ENCODE results near the gene GREB1.

The GREB1 gene

GRCh38 chr2:11513319-11513718 lies 20.5 kb upstream of the GREB1 start:
- DNase-seq = no peak

DNA sequence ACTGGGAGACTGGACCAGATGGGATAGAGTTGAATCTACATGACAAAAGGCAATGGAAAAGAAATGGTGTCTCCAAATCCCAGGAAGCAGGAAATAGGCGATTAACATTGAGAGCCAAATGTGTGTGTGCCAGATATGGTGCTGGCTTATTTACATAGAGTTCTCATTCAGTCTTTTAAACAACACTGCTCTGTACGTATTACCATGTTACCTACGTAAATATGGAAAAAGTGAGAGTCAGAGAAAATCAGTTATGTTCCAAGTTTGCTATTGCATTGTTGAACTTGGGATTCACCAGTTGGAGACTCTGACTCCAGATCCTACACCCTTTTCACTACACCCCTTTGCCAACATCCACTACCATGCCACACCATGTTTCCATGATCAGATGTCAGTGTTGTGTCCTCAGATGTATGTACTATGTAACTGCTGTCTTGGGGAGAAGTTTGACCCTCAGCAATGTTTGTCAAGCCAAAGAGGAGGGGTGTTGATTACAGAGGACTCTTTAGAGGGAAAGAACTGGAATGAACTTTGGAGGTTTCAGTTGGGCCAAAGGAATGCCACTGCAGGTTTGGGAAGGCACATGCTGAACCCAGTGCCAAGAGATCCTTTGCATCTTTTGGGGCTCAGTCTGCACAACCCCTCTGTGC lies 19.6 kb upstream of the GREB1 start:
- DNase-seq = no peak

DNA sequence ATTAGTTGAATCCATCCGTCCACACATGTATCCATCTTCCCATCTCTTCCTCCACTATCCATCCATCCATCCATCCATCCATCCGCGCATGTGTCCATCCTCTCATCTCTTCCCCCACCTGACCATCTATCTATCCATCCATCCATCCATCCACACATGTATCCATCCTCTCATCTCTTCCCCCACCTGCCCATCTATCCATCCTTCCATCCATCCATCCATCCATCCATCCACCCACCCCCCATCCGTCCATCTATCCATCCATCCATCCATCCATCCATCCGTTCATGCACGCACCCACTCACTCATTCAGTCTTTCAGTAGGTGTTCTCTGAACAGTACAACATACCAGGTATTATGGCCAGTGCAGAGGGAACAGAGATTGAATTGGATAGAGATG lies 18.9 kb upstream of the GREB1 start:
- DNase-seq = no peak

GRCh38 chr2:11515490-11515981 lies 18.3 kb upstream of the GREB1 start:
- no peak for DNase-seq

- no peak for DNase-seq
These were observed 16.7 kb upstream of the GREB1 start for GRCh38 chr2:11516984-11517648.

DNA sequence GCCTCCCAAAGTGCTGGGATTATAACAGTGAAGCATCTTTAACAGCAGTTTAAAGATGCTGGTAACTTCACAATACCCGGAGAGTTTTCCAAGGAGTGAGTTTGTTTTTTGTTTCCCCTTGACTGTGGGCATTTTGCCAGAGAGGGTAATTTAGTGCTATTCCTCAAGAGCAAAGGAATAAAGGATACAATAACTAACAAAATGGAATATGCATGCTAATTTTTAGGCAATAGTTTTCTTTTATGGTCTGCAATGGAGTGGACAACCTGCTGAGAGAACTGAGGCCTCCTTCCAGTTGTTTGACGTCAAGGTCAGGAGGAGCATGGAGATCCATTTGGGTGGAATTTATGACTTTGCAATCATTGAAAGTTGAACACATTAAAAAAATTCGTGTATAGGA lies 15.9 kb upstream of the GREB1 start:
- DNase-seq = no peak

DNA sequence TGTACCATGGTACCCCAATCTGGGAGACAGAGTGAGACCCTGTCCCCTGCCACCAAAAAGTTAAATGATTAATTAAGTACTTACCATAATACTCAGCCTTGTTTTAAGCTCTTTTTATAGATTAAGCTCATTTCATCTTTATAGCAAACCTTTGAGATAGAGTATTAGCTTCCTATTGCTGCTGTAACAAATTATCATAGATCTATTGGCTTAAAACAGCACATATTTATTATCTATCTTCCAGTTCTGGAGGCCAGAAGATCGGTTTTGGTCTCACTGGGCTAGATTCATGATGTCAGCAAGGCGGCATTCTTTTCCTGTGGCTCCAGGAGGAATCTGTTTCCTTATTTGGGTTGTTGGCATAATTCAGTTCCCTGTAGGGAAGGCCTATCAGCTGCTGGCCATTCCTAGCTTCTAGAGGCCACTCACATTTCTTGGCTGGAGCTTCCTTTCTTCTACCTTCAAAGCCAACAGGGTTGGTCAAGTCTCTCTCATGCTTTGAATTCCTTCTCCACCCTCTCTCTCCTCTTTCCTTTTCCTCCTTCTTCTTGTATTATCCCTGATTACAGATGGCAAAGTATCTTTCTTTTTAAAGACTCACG lies 13.7 kb upstream of the GREB1 start:
- no peak for DNase-seq

GRCh38 chr2:11521775-11522174 lies 12.1 kb upstream of the GREB1 start:
- DNase-seq = no peak

DNA sequence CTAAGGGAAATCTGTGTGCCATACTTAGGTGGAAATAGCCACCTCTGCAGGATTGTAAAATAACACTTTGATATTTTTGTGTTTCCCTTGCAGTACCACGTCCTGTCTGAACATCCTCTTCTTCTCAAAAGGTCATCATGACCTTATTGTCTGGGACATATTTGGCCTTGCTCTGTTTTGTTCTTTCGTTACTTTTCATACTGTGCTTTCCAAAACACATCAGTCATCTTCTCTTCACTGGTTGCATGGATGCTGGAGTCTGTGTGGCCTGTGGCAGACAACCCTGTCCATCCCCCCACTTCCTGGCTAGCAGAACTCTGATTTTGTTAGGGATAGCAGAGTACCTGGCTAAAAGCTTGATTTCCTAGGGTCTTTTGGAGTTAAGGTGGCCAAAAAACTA lies 9.4 kb upstream of the GREB1 start:
- no peak for DNase-seq

DNA sequence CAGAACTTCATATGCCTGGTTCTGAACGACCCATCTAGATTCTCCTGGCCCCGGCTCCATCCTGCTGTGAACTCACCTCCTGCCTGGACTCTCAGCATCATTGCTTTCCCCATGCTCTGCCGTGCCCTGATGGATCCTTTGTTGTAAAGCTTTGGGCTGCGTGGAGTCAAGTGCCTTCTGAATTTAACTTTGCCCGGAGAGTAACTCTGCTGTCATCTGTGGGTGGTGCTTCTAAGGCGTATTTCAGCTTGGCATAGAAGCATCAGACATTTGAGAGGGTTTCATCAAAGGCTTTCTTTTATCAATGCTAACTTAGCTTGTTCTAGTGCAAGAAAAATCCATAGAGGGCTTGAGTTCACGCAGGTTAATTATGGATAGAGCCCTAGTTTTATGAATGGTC lies 8.1 kb upstream of the GREB1 start:
- no peak for DNase-seq

DNA sequence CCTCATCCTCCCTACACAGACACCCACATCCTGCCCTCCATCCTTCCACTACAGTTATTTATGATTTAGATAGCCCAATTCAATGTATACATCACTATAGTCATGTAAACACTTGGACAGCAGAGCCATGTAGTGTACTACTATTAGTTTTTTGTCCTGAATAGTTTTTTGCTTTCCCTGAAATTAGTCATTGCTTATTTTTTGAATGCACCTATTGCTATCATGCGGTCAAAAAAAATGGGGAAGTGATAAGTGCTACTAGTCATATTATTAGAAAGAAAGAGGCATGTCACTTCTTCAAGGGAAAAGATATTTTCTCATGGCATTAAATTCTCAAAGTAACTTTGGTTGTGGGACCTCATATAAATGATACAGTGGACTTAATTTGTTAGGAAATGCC lies 6.8 kb upstream of the GREB1 start:
- no peak for DNase-seq

DNA sequence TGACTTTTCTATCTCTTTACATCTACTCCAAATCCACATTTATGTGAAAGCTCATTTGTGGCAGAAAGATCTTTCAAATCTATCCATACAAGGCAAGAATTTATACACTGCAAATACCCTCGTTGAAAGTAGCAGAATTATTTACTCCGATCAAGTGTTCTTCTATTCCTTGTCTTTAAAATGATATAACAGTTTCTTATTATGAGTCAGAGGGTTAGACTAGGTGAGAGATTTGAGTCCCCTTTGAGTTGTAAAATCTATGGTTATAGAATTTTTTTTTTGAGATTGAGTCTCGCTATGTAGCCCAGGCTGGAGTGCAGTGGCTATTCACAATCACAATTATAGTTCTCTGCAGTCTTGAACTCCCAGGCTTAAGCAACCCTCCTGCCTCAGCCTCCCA lies 5.6 kb upstream of the GREB1 start:
- no peak for DNase-seq

DNA sequence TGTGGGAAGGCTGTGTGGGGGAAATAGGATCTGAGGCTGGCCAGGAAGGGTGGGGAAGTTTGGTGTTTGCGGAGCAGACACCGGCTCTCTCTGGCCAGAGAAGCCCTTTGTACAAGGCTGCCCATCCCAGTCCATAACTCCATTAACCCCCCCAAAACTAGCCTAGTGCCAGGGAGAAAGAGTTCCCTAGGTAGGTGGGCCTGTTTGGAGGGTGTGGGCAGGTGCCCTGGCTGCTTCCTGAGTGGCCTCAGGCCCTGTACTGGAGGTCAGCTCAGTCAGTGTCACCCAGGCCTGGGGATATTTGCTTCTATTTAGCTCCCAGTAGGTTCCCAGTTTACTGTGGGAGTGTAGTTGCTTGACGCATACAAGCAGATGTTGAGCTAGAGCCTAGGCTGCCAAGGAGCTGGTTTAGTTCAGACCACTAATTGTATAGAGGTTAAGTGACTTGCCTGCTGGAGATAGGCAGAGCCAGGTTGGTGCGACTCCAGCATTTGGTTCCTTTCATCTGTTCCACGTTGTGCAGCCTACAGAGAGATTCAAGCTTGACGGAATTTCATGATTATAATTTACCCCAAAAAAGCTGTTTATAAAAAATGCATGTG lies 2.9 kb upstream of the GREB1 start:
- DNase-seq = no peak

DNA sequence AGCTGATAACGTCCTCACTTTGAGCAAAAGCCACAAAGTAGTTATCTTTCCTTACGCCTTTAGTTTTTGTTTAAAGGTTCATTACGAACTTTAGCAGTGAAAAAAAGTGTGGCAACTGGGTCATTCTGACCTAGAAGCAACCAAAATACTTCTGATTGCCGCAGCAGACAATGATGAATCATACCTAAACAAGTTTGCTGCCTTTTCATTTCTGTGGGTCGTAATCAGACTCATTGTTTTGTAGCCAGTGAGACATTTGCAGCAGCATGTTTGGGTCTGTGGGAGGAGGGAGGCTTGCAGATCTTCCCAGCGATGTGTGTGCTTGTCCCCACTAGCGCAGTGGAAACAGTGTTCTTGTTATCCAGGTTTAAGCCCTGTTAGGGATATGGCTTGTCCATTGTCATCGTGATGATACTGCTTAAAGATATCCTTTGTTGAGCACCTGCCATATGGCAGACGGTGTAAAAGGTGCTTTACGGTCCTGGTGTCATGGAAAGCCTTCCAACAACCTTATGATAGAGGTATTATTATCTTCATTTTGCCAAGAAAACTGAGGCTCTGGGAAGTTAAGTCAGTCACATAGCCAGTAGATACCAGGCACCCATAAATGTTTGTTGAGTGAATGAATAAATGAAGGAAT lies 1.3 kb upstream of the GREB1 start:
- no peak for DNase-seq

DNA sequence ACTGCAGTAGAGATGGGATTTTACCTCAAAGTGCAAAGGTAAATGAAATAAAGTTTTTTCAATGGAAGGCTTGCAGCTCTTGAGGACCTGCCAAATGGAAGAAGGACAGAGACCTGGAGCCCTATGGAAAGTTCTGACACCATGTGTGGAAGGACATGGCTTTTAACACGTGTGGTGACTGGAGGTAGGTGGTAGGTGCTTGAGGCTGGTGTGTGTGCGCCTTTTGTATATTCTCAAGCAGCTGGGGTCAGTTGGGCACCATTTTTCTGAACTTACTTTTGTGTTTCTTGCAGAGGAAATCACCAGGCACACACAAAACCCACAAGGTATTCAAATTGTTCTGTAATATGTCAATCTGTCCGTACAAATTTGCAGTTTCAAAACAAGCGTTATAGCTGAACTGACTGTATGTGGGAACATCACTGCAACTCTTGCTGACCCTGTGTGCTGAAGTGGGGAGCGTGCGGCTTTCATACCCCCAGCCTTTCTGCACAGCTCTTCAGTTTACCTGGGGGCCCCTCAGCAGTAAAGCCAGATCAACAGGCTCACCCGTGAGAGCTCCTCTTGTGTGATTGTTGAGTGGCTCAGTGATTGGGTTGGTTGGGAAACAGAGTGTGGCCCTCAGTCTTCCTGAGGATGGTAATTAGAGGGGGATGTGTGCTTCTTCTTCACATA lies 363 bp downstream of the GREB1 start:
- no peak for DNase-seq

DNA sequence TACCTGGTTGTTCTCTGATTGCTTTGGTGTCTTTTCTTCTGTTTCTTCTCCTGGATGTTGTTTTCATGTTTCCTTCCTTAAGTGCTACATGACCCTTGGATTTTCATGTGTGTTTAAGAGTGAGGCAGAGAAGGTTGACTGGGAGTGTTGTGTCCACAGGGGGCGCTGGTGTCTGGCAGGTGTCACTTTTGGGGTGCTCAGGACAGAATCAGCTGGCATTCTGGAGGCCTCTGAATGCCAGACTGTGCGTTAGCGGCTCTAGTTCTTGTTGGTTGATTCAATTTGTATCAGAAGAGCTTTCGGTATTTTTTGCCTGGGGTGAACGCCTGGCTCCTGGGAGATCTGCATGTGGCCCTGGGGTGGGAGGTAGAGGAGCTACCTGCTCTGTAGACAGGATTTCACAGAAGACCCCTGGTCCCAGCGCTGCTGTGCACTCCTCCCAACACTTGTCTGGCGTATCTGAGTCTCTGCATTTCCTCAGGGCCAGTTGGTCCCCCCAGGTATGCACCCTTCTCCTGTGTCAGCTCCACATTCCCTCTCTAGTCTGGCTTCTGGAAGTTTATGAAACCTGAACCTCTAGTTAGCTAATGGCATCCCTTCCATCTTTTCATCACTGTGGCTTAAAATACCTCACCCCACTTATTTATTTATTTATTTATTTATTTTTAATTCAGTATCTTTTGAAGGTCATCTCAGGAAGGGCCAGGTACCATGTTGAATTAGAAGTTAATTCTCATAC lies 1.1 kb downstream of the GREB1 start:
- DNase-seq = no peak

DNA sequence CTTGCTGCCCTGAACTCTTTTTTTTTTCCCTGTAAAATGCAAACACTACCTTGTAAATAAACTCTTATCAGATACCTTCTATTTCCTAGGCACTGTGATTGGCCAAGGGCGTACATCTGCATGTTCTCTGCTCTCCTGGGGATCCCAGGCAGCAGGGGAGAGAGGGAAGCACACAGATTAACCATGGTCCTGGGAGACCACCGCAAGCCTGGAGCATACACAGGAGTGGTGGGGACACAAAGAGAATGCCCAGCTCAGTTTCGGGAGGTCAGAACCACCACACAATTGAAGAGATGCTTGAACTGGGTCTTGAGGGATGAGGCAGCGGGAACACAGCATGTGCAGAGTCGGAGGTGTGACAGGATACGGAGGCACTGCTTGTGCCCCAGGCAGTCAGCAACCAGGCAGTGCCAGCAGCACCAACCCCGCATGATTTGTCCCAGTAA lies 2.1 kb downstream of the GREB1 start:
- DNase-seq = no peak

GRCh38 chr2:11537951-11538350 lies 4.1 kb downstream of the GREB1 start:
- no peak for DNase-seq

- DNase-seq = no peak
These were observed 5.7 kb downstream of the GREB1 start for GRCh38 chr2:11539317-11540147.

- no peak for DNase-seq
These were observed 6.5 kb downstream of the GREB1 start for GRCh38 chr2:11540148-11540995.

All from activated CD4-positive, CD25-positive, alpha-beta regulatory T cell treated with anti-CD3 and anti-CD28 coated beads, Interleukin-2, amount 50 U/mL, for 72 hours (primary cell).